ENCODE measurements around the gene LRPAP1.

Gene LRPAP1

GRCh38 chr4:3529363-3529762 lies 2.9 kb downstream of the LRPAP1 start:
- Histone ChIP-seq H3K27me3 (peaks cover 0 to 8% (median 0%) of the 10 kb centered on the region in 11 experiments; a peak in 6 of 22 replicates), H3K4me1 (peaks cover 57 to 81% (median 79%) of the 10 kb centered on the region in 10 experiments), H3K4me2 (peak overlapping the region; percentile 91 to 100 (median 99)), H3K27ac (peak overlapping the region in 9 of 11 experiments; percentile 44 to 91 (median 82); a peak in 18 of 22 replicates), H3K9ac (peak overlapping the region in 10 of 11 experiments; percentile 81 to 91 (median 90); a peak in 14 of 22 replicates), H3K9me3 (replicated peaks in 1 of 11) (no peaks in the 10 kb centered on the region), H4K20me1 (peaks cover 63 to 78% (median 75%) of the 10 kb centered on the region in 11 experiments), H3K4me3 (peak overlapping the region in 8 of 10 experiments; percentile 74 to 96 (median 84); a peak in 11 of 20 replicates), H3K36me3 (peaks cover 15 to 57% (median 35%) of the 10 kb centered on the region in 11 experiments)
- TF ChIP-seq Cebpa-rat (IDR thresholded peaks at IDR 0.05) = peak; percentile 55 to 98 (median 95); a peak in 19 of 22 replicates

- peak overlapping the region in 9 of 11 experiments; percentile 44 to 91 (median 81); a peak in 18 of 22 replicates for H3K27ac ChIP-seq
- peaks cover 0 to 6% (median 0%) of the 10 kb centered on the region in 11 experiments; a peak in 5 of 22 replicates for H3K27me3 ChIP-seq
- peaks cover 75 to 89% (median 86%) of the 10 kb centered on the region in 11 experiments for H4K20me1 ChIP-seq
- no peak for TF ChIP-seq Cebpa-rat (IDR thresholded peaks at IDR 0.05)
- H3K9me3 ChIP-seq (replicated peaks in 1 of 11) = no peaks in the 10 kb centered on the region
- peaks cover 26 to 68% (median 47%) of the 10 kb centered on the region in 11 experiments for H3K36me3 ChIP-seq
- H3K4me2 ChIP-seq = peak overlapping the region; percentile 91 to 100 (median 99)
- H3K9ac ChIP-seq = peak overlapping the region; percentile 18 to 90 (median 75); a peak in 19 of 22 replicates
- peaks cover 57 to 85% (median 81%) of the 10 kb centered on the region in 10 experiments for H3K4me1 ChIP-seq
- H3K4me3 ChIP-seq = peak overlapping the region in 6 of 10 experiments; percentile 25 to 94 (median 56); a peak in 9 of 20 replicates
Observed at GRCh38 chr4:3527914-3528876, 4.0 kb downstream of the LRPAP1 start.

DNA sequence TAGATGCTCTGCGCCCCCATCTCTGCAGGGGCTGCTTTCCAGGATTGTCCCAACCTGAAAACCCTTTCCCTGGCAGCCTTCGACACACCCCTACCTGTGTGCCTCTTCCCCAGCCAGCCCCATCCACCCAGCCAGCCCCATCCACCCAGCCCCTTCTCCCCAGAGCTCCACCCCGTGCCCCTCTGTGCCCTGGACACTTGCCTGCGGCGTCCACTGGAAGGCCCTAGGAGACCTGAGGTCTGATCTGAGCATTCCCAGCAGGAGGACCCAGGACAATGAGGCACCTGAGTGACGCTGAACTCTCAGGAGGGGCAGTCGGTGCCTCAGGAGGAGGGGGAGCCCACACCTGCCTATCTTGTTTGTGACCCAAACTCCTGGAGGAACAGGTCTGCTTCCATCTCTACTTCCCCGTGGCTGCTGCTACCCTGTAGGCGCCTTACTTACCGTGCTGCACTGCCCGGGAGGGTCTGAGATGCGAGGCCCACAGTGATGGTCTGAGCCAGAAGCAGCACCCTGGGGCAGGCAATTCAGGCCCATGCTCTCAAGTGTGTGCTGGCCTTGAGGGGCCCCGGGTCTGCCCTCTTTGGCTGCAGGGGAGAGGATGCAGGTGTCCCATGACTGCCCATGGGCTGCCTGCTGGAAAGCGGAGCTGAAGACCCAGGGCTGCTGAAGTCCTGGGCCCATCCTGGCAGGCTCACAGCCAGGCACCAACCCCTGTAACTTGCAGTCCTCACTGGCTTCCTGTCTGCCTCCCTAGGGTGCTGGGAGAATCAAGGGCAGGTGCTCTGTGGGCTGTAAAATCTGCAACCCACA lies 4.9 kb downstream of the LRPAP1 start:
- Histone ChIP-seq H3K9ac (peak overlapping the region; percentile 15 to 90 (median 75); a peak in 19 of 22 replicates), H4K20me1 (peaks cover 84 to 98% (median 95%) of the 10 kb centered on the region in 11 experiments)

GRCh38 chr4:3526456-3526855 lies 5.8 kb downstream of the LRPAP1 start:
- H3K27ac ChIP-seq = peak overlapping the region in 8 of 11 experiments; percentile 71 to 91 (median 82); a peak in 13 of 22 replicates
- peaks cover 92 to 100% (median 97%) of the 10 kb centered on the region in 11 experiments for H4K20me1 ChIP-seq
- H3K36me3 ChIP-seq = peaks cover 44 to 86% (median 64%) of the 10 kb centered on the region in 11 experiments
- H3K4me1 ChIP-seq = peaks cover 51 to 80% (median 76%) of the 10 kb centered on the region in 10 experiments
- no peak for TF ChIP-seq Cebpa-rat (IDR thresholded peaks at IDR 0.05)
- H3K4me3 ChIP-seq = peak overlapping the region in 1 of 10 experiments; percentile 89; a peak in 1 of 20 replicates
- H3K4me2 ChIP-seq = peak overlapping the region; percentile 4 to 100 (median 99)
- peak overlapping the region in 10 of 11 experiments; percentile 30 to 90 (median 78); a peak in 17 of 22 replicates for H3K9ac ChIP-seq
- H3K27me3 ChIP-seq = no peaks in the 10 kb centered on the region
- H3K9me3 ChIP-seq (replicated peaks in 1 of 11) = no peaks in the 10 kb centered on the region

More for the DNA sequence above, 4.9 kb downstream of the LRPAP1 start:
- peak overlapping the region in 8 of 11 experiments; percentile 71 to 91 (median 82); a peak in 17 of 22 replicates for H3K27ac ChIP-seq
- peaks cover 35 to 77% (median 56%) of the 10 kb centered on the region in 11 experiments for H3K36me3 ChIP-seq
- H3K4me1 ChIP-seq = peaks cover 53 to 78% (median 75%) of the 10 kb centered on the region in 10 experiments
- peak overlapping the region in 6 of 10 experiments; percentile 20 to 94 (median 56); a peak in 8 of 20 replicates for H3K4me3 ChIP-seq
- no peak for TF ChIP-seq Cebpa-rat (IDR thresholded peaks at IDR 0.05)
- H3K4me2 ChIP-seq = peak overlapping the region; percentile 91 to 100 (median 99)
- no peaks in the 10 kb centered on the region for H3K27me3 ChIP-seq
- H3K9me3 ChIP-seq (replicated peaks in 1 of 11) = no peaks in the 10 kb centered on the region

- Histone ChIP-seq H4K20me1 (peaks cover 92 to 100% (median 97%) of the 10 kb centered on the region in 11 experiments), H3K4me2 (peak overlapping the region; percentile 4 to 100 (median 99); a peak in 21 of 22 replicates), H3K9me3 (replicated peaks in 1 of 11) (no peaks in the 10 kb centered on the region), H3K36me3 (peaks cover 51 to 90% (median 71%) of the 10 kb centered on the region in 11 experiments), H3K27ac (peak overlapping the region in 5 of 11 experiments; percentile 26 to 89 (median 71); a peak in 8 of 22 replicates), H3K4me1 (peaks cover 44 to 80% (median 76%) of the 10 kb centered on the region in 10 experiments), H3K4me3 (no peak overlapping the region), H3K9ac (peak overlapping the region in 8 of 11 experiments; percentile 27 to 90 (median 71); a peak in 9 of 22 replicates), H3K27me3 (no peaks in the 10 kb centered on the region)
- no peak for TF ChIP-seq Cebpa-rat (IDR thresholded peaks at IDR 0.05)
Observed at GRCh38 chr4:3525532-3526430, 6.4 kb downstream of the LRPAP1 start.

GRCh38 chr4:3524920-3525319 lies 7.3 kb downstream of the LRPAP1 start:
- Histone ChIP-seq H3K9ac (peak overlapping the region in 2 of 11 experiments; percentile 18 to 90; a peak in 2 of 22 replicates), H3K27ac (no peak overlapping the region), H3K4me3 (no peak overlapping the region), H4K20me1 (peaks cover 92 to 100% (median 97%) of the 10 kb centered on the region in 11 experiments), H3K4me2 (peak overlapping the region in 8 of 11 experiments; percentile 30 to 100 (median 99); a peak in 13 of 22 replicates), H3K36me3 (peaks cover 58 to 94% (median 80%) of the 10 kb centered on the region in 11 experiments), H3K4me1 (peaks cover 36 to 80% (median 73%) of the 10 kb centered on the region in 10 experiments), H3K9me3 (replicated peaks in 1 of 11) (no peaks in the 10 kb centered on the region), H3K27me3 (no peaks in the 10 kb centered on the region)
- TF ChIP-seq Cebpa-rat (IDR thresholded peaks at IDR 0.05) = no peak

DNA sequence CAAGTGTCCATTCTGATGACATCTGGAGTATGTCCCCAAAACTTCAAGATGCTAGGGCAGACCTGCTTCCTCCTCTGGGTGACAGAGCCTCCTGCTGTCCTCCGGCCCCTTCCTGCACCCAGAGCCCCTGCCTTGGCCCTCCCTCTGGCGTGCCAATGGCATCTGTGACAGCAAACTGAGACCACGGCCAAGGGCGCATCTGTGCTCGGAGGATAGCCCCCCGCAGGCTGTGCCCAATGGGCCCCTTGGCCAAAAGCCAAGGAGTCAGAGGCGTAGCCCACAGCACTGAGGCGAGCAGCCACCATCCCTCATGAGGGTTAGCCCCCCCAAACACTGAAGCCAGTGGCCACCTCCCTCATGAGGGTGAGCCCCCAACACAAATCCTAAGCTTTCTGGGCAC lies 7.9 kb downstream of the LRPAP1 start:
- Histone ChIP-seq H3K9ac (no peak overlapping the region), H3K36me3 (peaks cover 63 to 100% (median 86%) of the 10 kb centered on the region in 11 experiments)

More for the DNA sequence above, 7.9 kb downstream of the LRPAP1 start:
- H4K20me1 ChIP-seq = peaks cover 92 to 100% (median 100%) of the 10 kb centered on the region in 11 experiments
- no peak overlapping the region for H3K27ac ChIP-seq
- no peaks in the 10 kb centered on the region for H3K27me3 ChIP-seq
- peak overlapping the region in 4 of 11 experiments; percentile 30 to 100 (median 95); a peak in 6 of 22 replicates for H3K4me2 ChIP-seq
- no peak for TF ChIP-seq Cebpa-rat (IDR thresholded peaks at IDR 0.05)
- H3K9me3 ChIP-seq (replicated peaks in 1 of 11) = no peaks in the 10 kb centered on the region
- H3K4me1 ChIP-seq = peaks cover 30 to 75% (median 67%) of the 10 kb centered on the region in 10 experiments
- no peak overlapping the region for H3K4me3 ChIP-seq
